Measurements from ENCODE around the gene DHRS3. TPM values are rescaled to one million over a fixed set of nuclear protein-coding genes. Genes with fewer than 3 reads are reported as not detected.

Gene DHRS3
- total RNA-seq, 1 experiment from 2014 or later: 54.5 TPM

- H2BK15ac ChIP-seq (ENCODE audit: low read depth, low read length): no peak overlapping the region
- H3K79me1 ChIP-seq (ENCODE audit: insufficient read depth, low read depth, low read length, poor library complexity, severe bottlenecking): no peaks in the 10 kb centered on the region
- H3K79me2 ChIP-seq (ENCODE audit: insufficient read depth, low read length): no peaks in the 10 kb centered on the region
- H2BK120ac ChIP-seq (ENCODE audit: low read depth, low read length, poor library complexity, severe bottlenecking): no peak overlapping the region
- H3K27ac ChIP-seq (ENCODE audit: insufficient read length, low read depth, low read length): no peak overlapping the region
- H3K23me2 ChIP-seq (ENCODE audit: insufficient read length, low read depth, low read length, poor library complexity, severe bottlenecking): no peaks in the 10 kb centered on the region
- no peak overlapping the region for H2BK12ac ChIP-seq (ENCODE audit: insufficient read length, low read depth, low read length)
- H3T11ph ChIP-seq (ENCODE audit: low read length): no peak overlapping the region
- no peaks in the 10 kb centered on the region for H4K20me1 ChIP-seq (ENCODE audit: control insufficient read depth, insufficient read depth, insufficient read length)
- Mint-ChIP-seq H3K4me1 (peaks cover 49 to 58% of the 10 kb centered on the region in 2 experiments), H3K36me3 (ENCODE audit: insufficient read depth in 1 of 3, low read depth in 3 of 3) (peaks cover 7 to 79% (median 71%) of the 10 kb centered on the region in 3 experiments), H3K9me3 (peaks cover 8 to 10% of the 10 kb centered on the region in 2 experiments; a peak in 4 of 5 replicates), H3K27ac (no peak overlapping the region), H3K27me3 (ENCODE audit: low read depth) (no peaks in the 10 kb centered on the region), H3K4me3 (no peak overlapping the region)
- H3K4me2 ChIP-seq (ENCODE audit: insufficient read depth, insufficient read length, low read length): no peak overlapping the region
- H2AFZ ChIP-seq (ENCODE audit: low read length): no peak overlapping the region
- H3K4me1 ChIP-seq (ENCODE audit: insufficient read depth, low read length): no peaks in the 10 kb centered on the region; the same call in 1 of the 2 replicates
- no peak overlapping the region for H2BK5ac ChIP-seq (ENCODE audit: insufficient read length, low read length)
- H4K91ac ChIP-seq (ENCODE audit: insufficient read length, low read depth, low read length): no peak overlapping the region
- no peak overlapping the region for H4K8ac ChIP-seq (replicated peaks; ENCODE audit: insufficient read length, low read depth, low read length)
- H3K23ac ChIP-seq (ENCODE audit: insufficient read length, low read depth, low read length): no peak overlapping the region
- no peaks in the 10 kb centered on the region for H3K27me3 ChIP-seq (ENCODE audit: insufficient read depth, low read length)
- no peak overlapping the region for H3K9ac ChIP-seq (ENCODE audit: extremely low read depth, insufficient read length, low read length)
- H3K56ac ChIP-seq (ENCODE audit: insufficient read length, low read depth, low read length): no peak overlapping the region
- no peak overlapping the region for H3K18ac ChIP-seq (ENCODE audit: insufficient read length, low read depth, low read length)
- no CpG with 5 or more reads among the region's 5 CpGs for WGBS (ENCODE audit: extremely low coverage, insufficient read length, low lambda C conversion rate)
- no peak overlapping the region for H4K5ac ChIP-seq (ENCODE audit: insufficient read length, low read depth, low read length)
- H3K9me3 ChIP-seq (ENCODE audit: control insufficient read depth, low read depth, low read length): no peaks in the 10 kb centered on the region
- no peak overlapping the region for H3K14ac ChIP-seq (ENCODE audit: insufficient read depth, low read length)
- no peak overlapping the region for H2AK5ac ChIP-seq (ENCODE audit: insufficient read length, low read length)
- H2BK20ac ChIP-seq (ENCODE audit: low read depth, low read length, poor library complexity, severe bottlenecking): no peak overlapping the region
- TF ChIP-seq CTCF (conservative IDR thresholded peaks at IDR 0.05): no peak
- no peak overlapping the region for H3K4ac ChIP-seq (ENCODE audit: low read depth, low read length)
- DNase-seq: no peak
These were observed 9.6 kb downstream of the DHRS3 start for GRCh38 chr1:12608311-12608957.

Data from H9 (cell line).